Measurements from ENCODE around the gene NFAM1. TPM values are rescaled to one million over a fixed set of nuclear protein-coding genes. Genes with fewer than 3 reads are reported as not detected.

The NFAM1 gene
- total and polyA plus RNA-seq, 7 donors, result 1.2 to 3.1 (median 2.3) TPM

GRCh38 chr22:42343531-42344081 is 88.6 kb downstream of the NFAM1 start:
- 1% methylated on average over 76 to 97 of the region's 97 CpGs for WGBS, 2 donors
- Histone ChIP-seq H3K27ac (peak overlapping the region; percentile 83 to 93 (median 88)), H3K9me3 (no peaks in the 10 kb centered on the region), H3K4me1 (peaks cover 0 to 40% (median 37%) of the 10 kb centered on the region in 4 donors), H3K36me3 (no peaks in the 10 kb centered on the region), H3K27me3 (no peaks in the 10 kb centered on the region), H3K4me3 (peak overlapping the region; percentile 25 to 55 (median 50))
- TF ChIP-seq POLR2AphosphoS5 (IDR thresholded peaks at IDR 0.05) (no peak), CTCF (IDR thresholded peaks at IDR 0.05) (no peak), POLR2A (IDR thresholded peaks at IDR 0.05) (no peak), EP300 (IDR thresholded peaks at IDR 0.05) (no peak)
- intact Hi-C loops (cut with DNase I), result loop anchor here (1.0 to 2.0 kb wide), 2 partner anchors 25 to 29 kb away; no protein-coding TSS in a partner anchor
- DNase-seq, result no peak

- H3K4me1 ChIP-seq, result peaks cover 0 to 40% (median 37%) of the 10 kb centered on the region in 4 donors
- no peaks in the 10 kb centered on the region for H3K9me3 ChIP-seq
- H3K27me3 ChIP-seq, result no peaks in the 10 kb centered on the region
- WGBS, 2 donors, result 10 to 17% methylated on average over 22 of the region's 22 CpGs
- TF ChIP-seq EP300 (IDR thresholded peaks at IDR 0.05), result no peak
- no peak for DNase-seq
- intact Hi-C loops (cut with DNase I), result loop anchor here (2.0 kb wide), 1 partner anchor 28 kb away; no protein-coding TSS in a partner anchor
- H3K4me3 ChIP-seq, result peak overlapping the region; percentile 30 to 55 (median 50)
- no peaks in the 10 kb centered on the region for H3K36me3 ChIP-seq
- peak overlapping the region in 3 of 4 donors; percentile 71 to 73 (median 71) for H3K27ac ChIP-seq
Measured at GRCh38 chr22:42343121-42343454, 89.1 kb downstream of the NFAM1 start.

GRCh38 chr22:42342426-42343120 is 89.6 kb downstream of the NFAM1 start:
- Histone ChIP-seq H3K4me3 (peak overlapping the region; percentile 30 to 55 (median 50)), H3K36me3 (no peaks in the 10 kb centered on the region), H3K27me3 (no peaks in the 10 kb centered on the region), H3K9me3 (no peaks in the 10 kb centered on the region), H3K27ac (peak overlapping the region in 3 of 4 donors; percentile 71 to 73 (median 71)), H3K4me1 (peaks cover 0 to 40% (median 37%) of the 10 kb centered on the region in 4 donors)
- intact Hi-C loops (cut with DNase I), result loop anchor here (2.0 kb wide), 1 partner anchor 28 kb away; no protein-coding TSS in a partner anchor
- DNase-seq, result no peak
- WGBS, 2 donors, result 77 to 84% methylated on average over 11 of the region's 11 CpGs
- TF ChIP-seq CTCF (IDR thresholded peaks at IDR 0.05), result no peak
- TF ChIP-seq EP300 (IDR thresholded peaks at IDR 0.05), result no peak
- no peak for TF ChIP-seq POLR2AphosphoS5 (IDR thresholded peaks at IDR 0.05)
- no peak for TF ChIP-seq POLR2A (IDR thresholded peaks at IDR 0.05)

GRCh38 chr22:42341779-42342178 is 90.4 kb downstream of the NFAM1 start:
- intact Hi-C loops (cut with DNase I), result loop anchor here (2.0 kb wide), 1 partner anchor 27 kb away; no protein-coding TSS in a partner anchor

More at GRCh38 chr22:42341779-42342178, 90.4 kb downstream of the NFAM1 start:
- H3K4me1 ChIP-seq, result peaks cover 0 to 40% (median 37%) of the 10 kb centered on the region in 4 donors
- H3K27me3 ChIP-seq, result no peaks in the 10 kb centered on the region
- no peak overlapping the region for H3K4me3 ChIP-seq
- H3K27ac ChIP-seq, result peak overlapping the region in 2 of 4 donors; percentile 71 to 73
- no peak for DNase-seq
- H3K9me3 ChIP-seq, result no peaks in the 10 kb centered on the region
- TF ChIP-seq CTCF (IDR thresholded peaks at IDR 0.05) (no peak), POLR2A (IDR thresholded peaks at IDR 0.05) (no peak), EP300 (IDR thresholded peaks at IDR 0.05) (no peak), POLR2AphosphoS5 (IDR thresholded peaks at IDR 0.05) (no peak)
- 92 to 97% methylated on average over 4 of the region's 4 CpGs for WGBS, 2 donors
- H3K36me3 ChIP-seq, result no peaks in the 10 kb centered on the region

All from sigmoid colon (tissue), 7 donors.